Stimulated activated effector memory CD8-positive, alpha-beta T cell treated with anti-CD3 and anti-CD28 coated beads, Interleukin-12 subunit alpha, Interleukin-12 subunit beta, amount 100 ng/mL, for 72 hours (primary cell): ENCODE data around the gene MYL3.
A peak's percentile ranks its signal among the peaks of the same experiment; 100 is the strongest.

Experiments used
- ATAC-seq: fragments of 150-1000 bp; cut with Tn5 transposase; 2 replicates; pipeline ENCODE4 v1.10.0; 2021
- DNase-seq, 2 donors: peaks; one replicate each; pipeline ENCODE4 v3.0.0; 2021 to 2022; ENCODE audit warnings: low spot score in 2 of 2
- H3K27ac Mint-ChIP-seq: one replicate; pipeline ENCODE4 v1.8.0; 2022; ENCODE audit warnings: mild to moderate bottlenecking, mixed read lengths
- H3K36me3 Mint-ChIP-seq: one replicate; pipeline ENCODE4 v1.8.0; 2022; ENCODE audit warnings: mild to moderate bottlenecking, mixed read lengths
- H3K4me1 Mint-ChIP-seq: one replicate; pipeline ENCODE4 v1.8.0; 2022; ENCODE audit warnings: mixed read lengths
- H3K4me3 Mint-ChIP-seq: one replicate; pipeline ENCODE4 v1.8.0; 2022; ENCODE audit warnings: mild to moderate bottlenecking, mixed read lengths
- H3K9me3 Mint-ChIP-seq: one replicate; pipeline ENCODE4 v1.8.0; 2022; ENCODE audit warnings: mixed read lengths

Gene MYL3

DNA sequence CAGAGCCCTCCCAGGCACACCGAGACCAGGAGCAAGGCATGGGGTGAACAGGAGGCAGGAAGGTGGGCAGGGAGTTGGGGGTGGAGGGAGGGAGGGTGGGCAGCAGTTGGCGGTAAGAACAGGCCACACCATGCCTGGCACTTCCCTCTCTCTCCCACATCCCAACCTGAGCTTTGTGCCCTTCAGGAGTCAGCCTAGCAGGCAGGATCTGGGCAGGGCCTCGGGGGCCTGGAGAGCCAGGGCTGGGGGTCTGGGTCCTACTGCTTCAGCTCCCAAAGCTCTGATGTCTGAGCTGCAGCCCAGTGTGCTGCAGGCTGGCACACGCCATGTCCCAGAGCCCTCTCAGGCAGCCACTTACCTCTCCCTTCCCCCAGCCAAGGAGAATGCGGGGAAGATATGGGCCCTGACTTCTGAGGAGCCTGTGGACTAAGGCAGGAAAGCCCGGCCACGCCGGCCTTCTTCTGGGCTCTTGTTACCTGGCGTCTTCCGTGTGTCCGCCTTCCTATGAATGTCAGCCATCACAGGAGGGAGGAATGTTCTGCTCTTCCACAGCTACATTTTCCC is 2.9 kb upstream of the MYL3 start:
- peaks cover 12% of the 10 kb centered on the region for H3K4me1 Mint-ChIP-seq
- no peak overlapping the region for H3K27ac Mint-ChIP-seq
- DNase-seq = no peak
- no peaks in the 10 kb centered on the region for H3K9me3 Mint-ChIP-seq
- H3K36me3 Mint-ChIP-seq = no peaks in the 10 kb centered on the region
- H3K4me3 Mint-ChIP-seq = no peak overlapping the region
- no peak for ATAC-seq

DNA sequence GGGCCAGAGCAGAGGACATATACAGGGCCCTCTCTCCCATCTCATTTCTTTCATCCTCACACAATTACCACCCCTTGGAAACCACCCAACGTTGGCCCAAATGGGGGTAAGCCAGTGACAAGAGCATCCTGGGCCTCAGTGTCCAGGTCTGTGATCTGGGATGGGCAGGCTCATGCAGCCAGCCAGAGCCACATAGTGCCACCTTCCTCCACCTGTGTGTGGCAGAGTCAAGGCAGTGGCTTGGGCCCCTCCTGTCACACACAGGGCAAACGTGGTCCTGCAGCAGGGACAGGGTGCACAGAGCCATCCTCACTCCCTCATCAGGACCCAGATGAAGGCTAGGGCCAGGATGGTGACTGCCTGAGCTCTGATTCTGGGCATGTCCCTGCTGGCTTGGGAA is 2.3 kb upstream of the MYL3 start:
- Mint-ChIP-seq H3K36me3 (no peaks in the 10 kb centered on the region), H3K27ac (no peak overlapping the region)

GRCh38 chr3:46865031-46865507 is 1.8 kb upstream of the MYL3 start:
- H3K27ac Mint-ChIP-seq = no peak overlapping the region
- H3K36me3 Mint-ChIP-seq = no peaks in the 10 kb centered on the region
- DNase-seq = no peak
- ATAC-seq = no peak
- H3K9me3 Mint-ChIP-seq = no peaks in the 10 kb centered on the region
- H3K4me3 Mint-ChIP-seq = no peak overlapping the region
- peaks cover 12% of the 10 kb centered on the region for H3K4me1 Mint-ChIP-seq

More for the DNA sequence above, 2.3 kb upstream of the MYL3 start:
- no peak overlapping the region for H3K4me3 Mint-ChIP-seq
- DNase-seq (no peak), ATAC-seq (no peak)
- no peaks in the 10 kb centered on the region for H3K9me3 Mint-ChIP-seq
- H3K4me1 Mint-ChIP-seq = peaks cover 12% of the 10 kb centered on the region

- ATAC-seq (no peak), DNase-seq (no peak)
- Mint-ChIP-seq H3K4me3 (no peak overlapping the region), H3K4me1 (peaks cover 8% of the 10 kb centered on the region), H3K36me3 (no peaks in the 10 kb centered on the region), H3K9me3 (no peaks in the 10 kb centered on the region), H3K27ac (no peak overlapping the region)
Observed at GRCh38 chr3:46864061-46864881, 1.0 kb upstream of the MYL3 start.

GRCh38 chr3:46862369-46863025 is 747 bp downstream of the MYL3 start:
- DNase-seq (no peak), ATAC-seq (no peak)
- no peaks in the 10 kb centered on the region for H3K4me1 Mint-ChIP-seq
- H3K36me3 Mint-ChIP-seq = no peaks in the 10 kb centered on the region
- no peak overlapping the region for H3K4me3 Mint-ChIP-seq
- no peaks in the 10 kb centered on the region for H3K9me3 Mint-ChIP-seq
- no peak overlapping the region for H3K27ac Mint-ChIP-seq

DNA sequence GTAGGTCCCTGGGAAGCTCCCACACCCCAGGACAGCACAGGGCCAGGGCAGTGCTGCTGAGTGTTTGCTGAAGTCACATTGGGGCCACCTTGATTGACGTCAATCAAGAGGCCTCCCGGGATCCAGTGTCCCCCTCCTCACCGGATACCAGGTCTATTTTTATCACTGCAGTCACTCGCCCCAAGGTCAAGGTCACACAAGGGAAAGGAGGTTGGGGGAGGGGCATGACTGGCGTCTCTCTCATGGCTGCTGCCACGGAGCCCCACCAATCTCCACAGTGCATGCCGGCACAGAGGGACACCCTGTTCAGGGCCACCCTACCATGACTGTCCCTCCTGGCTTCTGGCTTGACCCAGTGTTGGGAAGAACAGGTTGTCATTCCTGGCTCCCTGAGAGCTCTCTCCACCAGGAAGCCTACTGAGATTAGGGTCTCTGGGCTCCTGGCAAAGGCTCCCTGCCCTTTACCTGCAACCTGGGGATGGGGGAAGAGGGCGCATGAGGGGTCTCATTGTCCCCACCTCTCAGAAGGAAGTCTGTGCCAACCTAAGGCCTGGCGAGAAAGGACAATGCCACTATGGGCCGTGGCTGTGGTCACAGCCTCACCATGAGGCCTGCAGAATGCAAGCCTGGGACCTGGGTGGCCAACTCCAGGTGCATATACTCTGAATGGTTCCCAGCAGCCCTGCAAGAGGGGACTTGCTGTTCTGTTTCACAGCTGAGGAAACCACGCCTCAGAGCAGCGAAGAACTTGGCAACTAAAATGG is 1.5 kb downstream of the MYL3 start:
- H3K27ac Mint-ChIP-seq = no peak overlapping the region
- DNase-seq = no peak
- no peak for ATAC-seq
- no peaks in the 10 kb centered on the region for H3K9me3 Mint-ChIP-seq
- H3K36me3 Mint-ChIP-seq = no peaks in the 10 kb centered on the region
- H3K4me3 Mint-ChIP-seq = no peak overlapping the region
- H3K4me1 Mint-ChIP-seq = no peaks in the 10 kb centered on the region

- no peak overlapping the region for H3K27ac Mint-ChIP-seq
- H3K4me1 Mint-ChIP-seq = no peaks in the 10 kb centered on the region
- H3K36me3 Mint-ChIP-seq = no peaks in the 10 kb centered on the region
- H3K4me3 Mint-ChIP-seq = no peak overlapping the region
- no peaks in the 10 kb centered on the region for H3K9me3 Mint-ChIP-seq
- DNase-seq = no peak
- ATAC-seq = no peak
Observed at GRCh38 chr3:46860810-46861604, 2.2 kb downstream of the MYL3 start.

DNA sequence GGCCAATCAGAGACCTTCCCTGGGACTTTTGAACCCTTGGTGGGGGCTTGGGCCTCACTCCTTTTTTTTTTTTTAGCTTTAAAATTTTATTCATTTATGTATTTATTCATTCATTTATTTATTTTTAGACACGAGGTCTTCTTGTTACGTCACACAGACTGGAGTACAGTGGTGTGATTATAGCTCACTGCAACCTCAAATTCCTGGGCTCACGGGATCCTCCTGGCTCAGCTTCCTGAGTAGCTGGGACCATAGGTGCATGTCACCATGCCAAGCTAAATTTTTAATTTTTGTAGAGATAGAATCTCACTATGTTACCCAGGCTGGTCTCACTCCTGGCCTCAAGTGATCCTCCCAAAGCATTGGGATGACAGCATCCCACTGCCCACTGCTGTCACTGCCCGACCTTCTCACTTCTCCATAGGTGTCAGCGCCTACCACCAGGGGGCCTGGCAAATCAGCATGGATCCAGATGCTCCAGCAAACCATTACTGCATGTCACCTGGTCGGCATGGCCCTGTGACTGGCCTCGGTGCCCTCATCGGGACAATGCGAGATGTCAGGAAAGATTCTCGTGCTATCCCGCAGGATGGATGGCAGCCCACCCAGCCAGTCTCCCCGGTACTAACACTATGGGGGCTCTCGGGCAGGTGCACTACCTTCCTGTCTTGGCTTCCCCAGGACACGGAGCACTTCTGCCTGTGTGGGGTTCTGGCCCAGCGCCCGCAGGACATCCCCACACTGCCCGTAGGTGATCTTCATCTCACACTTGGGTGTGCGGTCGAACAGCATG is 3.0 kb downstream of the MYL3 start:
- no peaks in the 10 kb centered on the region for H3K36me3 Mint-ChIP-seq
- no peaks in the 10 kb centered on the region for H3K9me3 Mint-ChIP-seq
- no peak overlapping the region for H3K27ac Mint-ChIP-seq
- no peaks in the 10 kb centered on the region for H3K4me1 Mint-ChIP-seq
- no peak overlapping the region for H3K4me3 Mint-ChIP-seq
- no peak for ATAC-seq
- DNase-seq = no peak

GRCh38 chr3:46859001-46859710 is 4.1 kb downstream of the MYL3 start:
- H3K4me1 Mint-ChIP-seq = no peaks in the 10 kb centered on the region
- no peak overlapping the region for H3K27ac Mint-ChIP-seq
- no peaks in the 10 kb centered on the region for H3K9me3 Mint-ChIP-seq
- ATAC-seq = no peak
- H3K36me3 Mint-ChIP-seq = no peaks in the 10 kb centered on the region
- DNase-seq = no peak
- no peak overlapping the region for H3K4me3 Mint-ChIP-seq

DNA sequence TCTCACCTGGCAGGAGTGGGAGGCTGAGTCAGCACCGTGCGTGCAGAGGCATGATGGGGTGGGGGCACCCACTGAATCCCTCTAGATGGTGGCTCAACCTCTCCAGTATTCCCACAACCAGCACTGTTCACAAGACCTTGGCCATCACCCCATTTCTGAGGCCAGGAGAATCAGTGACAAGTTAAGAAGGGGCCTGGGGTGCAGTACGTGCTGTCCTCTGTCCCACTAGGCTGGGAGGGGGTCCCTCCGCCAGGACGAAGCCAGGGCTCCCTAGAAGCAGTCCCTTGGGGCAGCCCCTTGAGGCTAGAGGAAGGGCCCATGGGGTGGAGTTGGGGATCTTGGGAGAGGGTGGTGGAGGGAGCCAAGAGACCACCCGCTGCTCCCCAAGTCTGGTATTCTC is 4.8 kb downstream of the MYL3 start:
- Mint-ChIP-seq H3K4me1 (no peaks in the 10 kb centered on the region), H3K4me3 (no peak overlapping the region), H3K36me3 (no peaks in the 10 kb centered on the region), H3K9me3 (no peaks in the 10 kb centered on the region), H3K27ac (no peak overlapping the region)
- ATAC-seq = no peak
- DNase-seq = no peak

DNA sequence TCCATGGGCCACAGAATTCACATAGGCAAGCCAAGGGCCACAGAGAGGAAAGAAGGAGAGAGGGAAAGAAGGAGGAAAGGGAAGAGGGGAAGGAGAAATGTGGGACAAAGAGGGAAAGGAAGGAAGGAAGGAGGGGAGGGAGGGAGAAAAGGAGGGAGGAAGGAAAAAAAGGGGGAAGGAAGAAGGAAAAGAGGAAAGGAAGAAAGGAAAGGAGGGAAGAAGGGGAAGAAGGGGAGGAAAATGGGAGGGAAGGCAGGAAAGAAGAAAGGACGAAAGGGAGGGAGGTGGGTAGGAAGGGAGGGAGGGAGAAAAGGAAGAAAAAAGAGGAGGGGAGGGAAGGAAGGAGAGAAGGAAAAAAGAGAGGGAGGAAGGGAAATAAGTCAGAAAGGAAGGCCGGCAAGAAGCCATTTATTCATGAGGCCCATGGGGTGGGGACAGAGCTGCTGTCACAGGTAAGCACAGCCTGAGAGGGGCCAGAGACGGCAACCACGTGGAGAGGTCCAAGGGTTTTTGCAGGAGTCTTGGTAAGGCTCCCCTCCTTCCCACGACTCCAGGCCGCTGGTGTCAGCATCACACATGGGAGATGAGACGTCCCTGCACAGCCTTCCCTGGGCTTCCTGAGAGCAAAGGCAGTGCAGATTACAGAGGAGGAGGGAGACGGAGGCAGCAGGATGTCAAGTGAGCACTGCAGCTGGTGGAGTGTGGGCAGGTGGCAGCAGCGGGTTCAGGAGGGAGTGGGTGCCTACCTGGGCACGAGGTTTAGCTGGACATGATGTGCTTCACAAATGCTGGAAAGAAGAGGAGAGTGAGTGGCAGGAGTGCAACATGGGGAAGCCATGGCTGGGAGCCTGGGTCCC is 5.5 kb downstream of the MYL3 start:
- ATAC-seq (no peak), DNase-seq (no peak)
- H3K27ac Mint-ChIP-seq = peak overlapping the region; percentile 16
- H3K9me3 Mint-ChIP-seq = no peaks in the 10 kb centered on the region
- H3K4me1 Mint-ChIP-seq = no peaks in the 10 kb centered on the region
- H3K4me3 Mint-ChIP-seq = no peak overlapping the region
- no peaks in the 10 kb centered on the region for H3K36me3 Mint-ChIP-seq

GRCh38 chr3:46856576-46857471 is 6.4 kb downstream of the MYL3 start:
- Mint-ChIP-seq H3K27ac (peak overlapping the region; percentile 43), H3K9me3 (no peaks in the 10 kb centered on the region), H3K4me3 (no peak overlapping the region), H3K36me3 (no peaks in the 10 kb centered on the region), H3K4me1 (no peaks in the 10 kb centered on the region)
- ATAC-seq (no peak), DNase-seq (no peak)
